Activated CD4-positive, alpha-beta T cell treated with anti-CD3 and anti-CD28 coated beads, Interleukin-2, amount 50 U/mL, for 16 hours (primary cell): ENCODE measurements around the gene PSMB10.

Experiments
- DNase-seq: peaks from one replicate; pipeline ENCODE4 v3.0.0-alpha.2; 2020

The PSMB10 gene

DNA sequence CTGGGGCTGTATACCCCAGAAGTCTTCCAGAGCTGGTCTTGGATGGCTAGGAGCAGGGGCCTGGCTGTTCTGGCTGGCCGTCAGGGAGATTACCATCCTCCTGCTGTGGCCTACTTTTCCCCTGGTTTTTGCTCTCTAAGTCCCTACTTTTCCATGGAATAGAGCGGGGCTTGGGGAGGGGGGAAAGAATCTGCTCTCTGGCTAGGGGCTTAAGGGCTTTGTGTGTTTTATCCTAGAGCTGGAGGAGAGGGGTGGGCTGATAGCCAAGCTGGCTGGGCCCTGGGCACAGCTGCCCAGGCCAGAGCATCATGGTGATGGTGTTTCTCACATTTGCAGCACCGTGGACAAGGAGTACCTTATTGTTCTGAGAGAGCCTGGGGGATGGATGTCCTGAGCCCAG is 48.3 kb downstream of the PSMB10 start:
- DNase-seq, result no peak

DNA sequence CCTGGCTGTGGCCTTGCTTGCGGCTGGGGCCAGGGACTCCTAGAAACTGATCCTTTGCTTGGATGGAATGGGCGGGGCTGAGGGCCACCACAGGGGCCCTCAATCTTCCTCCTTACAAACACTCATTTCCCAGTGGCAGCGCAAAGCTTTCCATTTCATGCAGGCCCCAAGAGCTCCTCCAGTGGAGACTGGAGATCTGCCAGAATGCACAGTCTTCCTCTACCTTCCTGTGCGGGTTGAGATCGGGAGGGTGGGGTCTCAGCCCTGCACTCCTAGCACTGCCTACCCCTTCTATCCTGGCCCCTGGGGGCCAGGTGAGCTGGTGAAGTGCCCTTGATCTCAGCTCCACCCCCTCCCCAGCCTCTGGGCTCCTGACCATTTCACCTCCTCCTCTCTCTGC is 50.3 kb downstream of the PSMB10 start:
- DNase-seq, result no peak

DNA sequence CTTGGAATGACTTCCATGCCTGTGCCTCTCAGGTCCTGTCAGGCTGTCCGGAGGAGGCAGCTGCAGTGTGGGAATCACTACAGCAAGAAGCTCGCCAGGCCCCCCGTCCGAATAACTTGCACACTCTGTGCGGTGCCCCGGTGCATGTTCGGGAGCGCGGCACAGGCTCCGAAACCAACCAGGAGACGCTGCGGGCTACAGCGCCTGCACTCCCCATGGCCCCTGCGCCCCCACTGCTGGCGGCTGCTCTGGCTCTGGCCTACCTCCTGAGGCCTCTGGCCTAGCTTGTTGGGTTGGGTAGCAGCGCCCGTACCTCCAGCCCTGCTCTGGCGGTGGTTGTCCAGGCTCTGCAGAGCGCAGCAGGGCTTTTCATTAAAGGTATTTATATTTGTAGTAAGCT is 50.7 kb downstream of the PSMB10 start:
- no peak for DNase-seq

DNA sequence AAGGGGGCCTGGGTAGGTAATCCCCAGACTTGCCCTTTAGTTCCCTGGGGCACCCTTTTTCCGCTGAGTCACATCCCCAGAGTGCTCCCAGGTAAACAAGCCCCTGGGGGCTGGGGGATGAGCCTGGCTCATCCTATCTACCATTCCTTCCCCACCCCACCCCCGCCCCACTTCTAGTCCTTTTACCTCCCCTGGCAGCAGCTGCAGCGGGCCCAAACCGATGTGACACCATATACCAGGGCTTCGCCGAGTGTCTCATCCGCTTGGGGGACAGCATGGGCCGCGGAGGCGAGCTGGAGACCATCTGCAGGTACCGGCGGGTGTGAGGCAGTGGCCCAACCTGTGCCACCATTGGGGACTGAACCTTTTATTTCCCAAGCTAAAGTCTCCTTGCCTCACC is 51.1 kb downstream of the PSMB10 start:
- no peak for DNase-seq

DNA sequence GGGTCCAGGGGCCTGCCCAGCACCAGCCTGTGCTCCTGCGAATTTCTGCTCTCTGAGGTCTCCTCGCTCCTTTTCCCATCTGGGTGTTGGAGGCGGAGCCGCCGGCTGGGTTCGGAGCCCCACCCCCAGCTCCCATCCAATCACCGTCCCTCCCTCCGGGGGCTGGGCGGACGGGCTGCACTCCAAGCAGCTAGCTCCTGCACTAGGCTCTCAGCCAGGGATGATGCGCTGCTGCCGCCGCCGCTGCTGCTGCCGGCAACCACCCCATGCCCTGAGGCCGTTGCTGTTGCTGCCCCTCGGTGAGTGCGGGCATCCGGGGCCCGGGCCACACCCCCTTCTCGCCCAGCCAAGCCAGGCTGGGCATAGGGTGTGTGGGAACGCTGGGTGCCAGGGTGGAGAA is 52.0 kb downstream of the PSMB10 start, which contains the start of gene NRN1L:
NRN1L (plus strand) TSS at position 202 of the 400 bp plus-strand sequence; CDS start at position 221, 19 bp downstream.
- no peak for DNase-seq
